Right lung (tissue), 10 donors: ENCODE data around the gene TSC22D2. TPM values are rescaled to one million over a fixed set of nuclear protein-coding genes. Genes with fewer than 3 reads are reported as not detected.

Experiments used
- DNase-seq, 2 donors: peaks; one replicate each; pipeline ENCODE4 v3.0.0-alpha.2; 2013
- long read RNA-seq, 8 donors: transcript quantifications; one replicate each; lab custom pipeline, GENCODE V29; 2026
- polyA plus RNA-seq, 5 donors: library from polyadenylated mRNA; unstranded; fragments of 120-200 nt; gene quantifications; one replicate each; pipeline versions ENCODE4 v1.2.1 to v1.2.3, GENCODE V29; 2013; ENCODE audit warnings: inconsistent platforms in 1 of 5, low replicate concordance in 1 of 5; ENCODE audit not compliant: insufficient read length in 5 of 5, insufficient read depth in 1 of 5

The TSC22D2 gene
- 10 to 100 TPM; 70.2 to 93.4 (median 75.4) TPM for polyA plus RNA-seq
- long read RNA-seq, donor 1, full-length matches to known transcripts, result 24 of 24 reads
- long read RNA-seq, donor 1, partial matches to known transcripts, result 0 of 24 reads
- long read RNA-seq, donor 1, other reads (novel, unspliced or antisense), result 0 of 24 reads
- long read RNA-seq, donor 2, transcript TSC22D2-202 (2 exons, 930 nt), result minor isoform, 6 of 61 reads
- long read RNA-seq, donor 2, transcript TSC22D2-203 (3 exons, 2,093 nt), result major isoform, 9 of 61 reads
- long read RNA-seq, donor 2, partial matches to known transcripts, result 46 of 61 reads
- long read RNA-seq, donor 2, other reads (novel, unspliced or antisense), result 0 of 61 reads
- long read RNA-seq, donor 3, full-length matches to known transcripts, result 14 of 14 reads
- long read RNA-seq, donor 3, partial matches to known transcripts, result 0 of 14 reads
- long read RNA-seq, donor 3, other reads (novel, unspliced or antisense), result 0 of 14 reads
- long read RNA-seq, donor 4, full-length matches to known transcripts, result 17 of 17 reads
- long read RNA-seq, donor 4, partial matches to known transcripts, result 0 of 17 reads
- long read RNA-seq, donor 4, other reads (novel, unspliced or antisense), result 0 of 17 reads
- long read RNA-seq, donor 5, transcript TSC22D2-203 (3 exons, 2,093 nt), result major isoform, 12 of 29 reads
- long read RNA-seq, donor 5, transcript TSC22D2-202 (2 exons, 930 nt), result minor isoform, 7 of 29 reads
- long read RNA-seq, donor 5, partial matches to known transcripts, result 10 of 29 reads
- long read RNA-seq, donor 5, other reads (novel, unspliced or antisense), result 0 of 29 reads
- long read RNA-seq, donor 6, full-length matches to known transcripts, result 12 of 12 reads
- long read RNA-seq, donor 6, partial matches to known transcripts, result 0 of 12 reads
- long read RNA-seq, donor 6, other reads (novel, unspliced or antisense), result 0 of 12 reads
- long read RNA-seq, donor 7, full-length matches to known transcripts, result 19 of 19 reads
- long read RNA-seq, donor 7, partial matches to known transcripts, result 0 of 19 reads
- long read RNA-seq, donor 7, other reads (novel, unspliced or antisense), result 0 of 19 reads
- long read RNA-seq, donor 8, partial matches to known transcripts, result 0 of 3 reads
- long read RNA-seq, donor 8, other reads (novel, unspliced or antisense), result 0 of 3 reads

- DNase-seq, result peak; percentile 97 to 98
These were observed at the start of gene TSC22D2 for GRCh38 chr3:150408221-150409124. TSC22D2 (plus strand) TSS chr3:150408298; CDS start chr3:150409351, 1,053 bp downstream.

DNA sequence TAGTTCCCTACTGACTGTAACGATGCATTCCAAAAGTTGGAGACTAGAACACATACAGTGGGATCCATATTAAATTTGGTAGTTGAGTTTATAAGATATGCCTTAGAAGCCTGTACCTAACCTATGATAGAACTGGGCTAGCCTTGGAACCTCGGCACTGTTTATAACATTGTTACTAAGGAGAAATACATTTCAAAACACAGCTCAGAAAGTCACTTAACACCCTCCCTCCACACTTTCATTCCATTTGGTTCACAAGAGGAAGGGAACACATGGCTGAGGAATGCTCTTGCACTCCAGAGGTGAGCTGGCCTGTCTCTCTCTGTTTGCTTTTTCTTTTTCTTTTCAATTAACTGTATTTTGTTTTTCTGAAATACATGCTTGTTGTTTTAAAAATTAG lies 48.7 kb upstream of the TSC22D2 start:
- no peak for DNase-seq

DNA sequence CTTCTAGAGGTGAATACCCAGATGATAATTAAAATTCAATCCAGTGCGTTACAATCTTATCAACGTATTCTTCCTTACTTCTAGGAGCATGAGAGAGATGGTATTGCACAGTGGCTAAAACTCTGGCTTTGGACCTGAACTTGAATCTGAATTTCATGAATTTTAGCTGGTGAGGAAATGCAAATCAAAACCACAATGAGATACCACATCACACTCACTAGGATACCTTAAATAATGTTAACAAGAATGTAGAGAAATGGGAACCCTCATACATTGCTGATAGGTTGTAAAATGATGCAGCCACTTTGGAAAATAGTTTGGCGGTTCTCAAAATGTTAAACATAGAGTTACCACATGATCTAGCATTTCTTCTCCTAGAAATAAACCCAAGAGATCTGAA lies 47.1 kb upstream of the TSC22D2 start:
- DNase-seq, result no peak

GRCh38 chr3:150362515-150363302 lies 45.4 kb upstream of the TSC22D2 start:
- no peak for DNase-seq

- DNase-seq, result no peak
These were observed 44.7 kb upstream of the TSC22D2 start for GRCh38 chr3:150363420-150363819.

GRCh38 chr3:150365132-150365604 lies 42.9 kb upstream of the TSC22D2 start:
- DNase-seq, result no peak

DNA sequence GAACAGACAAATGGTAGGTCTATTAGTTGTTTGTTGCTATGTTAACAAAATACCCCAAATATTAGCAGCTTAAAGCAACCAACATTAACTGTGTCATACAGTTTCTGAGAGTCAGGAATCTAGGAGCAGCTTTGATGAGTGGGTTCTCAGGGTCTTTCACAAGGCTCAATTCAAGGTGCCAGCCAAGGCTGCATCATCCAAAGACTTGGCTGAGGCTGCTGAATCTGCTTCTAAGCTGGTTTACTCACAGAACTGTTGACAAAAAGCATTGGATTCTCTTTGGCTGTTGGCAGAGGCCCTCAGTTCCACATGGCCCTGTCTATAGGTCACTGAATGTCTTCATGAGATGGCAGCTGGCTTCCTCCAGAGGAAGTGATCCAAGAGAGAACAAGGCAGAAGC lies 40.3 kb upstream of the TSC22D2 start:
- DNase-seq, result peak in 1 of 2 donors; percentile 40

DNA sequence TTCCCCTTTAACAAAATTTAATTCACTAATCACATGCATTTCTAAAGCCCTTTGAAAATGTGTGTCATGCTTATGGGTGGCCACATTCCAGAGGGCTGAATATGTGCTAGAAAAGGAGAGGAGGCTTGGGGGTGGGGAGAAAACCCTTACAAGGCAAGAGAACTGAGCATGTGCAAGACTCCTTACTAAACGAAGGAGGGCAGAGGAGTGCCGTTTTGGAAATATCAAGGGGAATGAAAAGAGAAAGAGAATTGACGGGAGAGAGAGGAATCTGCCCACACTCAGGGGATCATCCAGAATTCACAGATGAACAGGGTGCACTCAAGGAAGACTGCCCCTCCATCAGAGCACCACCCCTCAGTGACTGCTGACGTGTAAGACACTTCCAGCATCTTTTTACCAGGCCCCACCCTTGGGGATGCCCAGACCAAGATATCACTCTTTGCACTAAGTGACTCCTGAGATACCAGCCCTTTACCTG lies 37.9 kb upstream of the TSC22D2 start:
- peak; percentile 77 to 84 for DNase-seq

- no peak for DNase-seq
These were observed 37.1 kb upstream of the TSC22D2 start for GRCh38 chr3:150370999-150371398.

GRCh38 chr3:150371741-150372254 lies 36.3 kb upstream of the TSC22D2 start:
- peak; percentile 92 to 95 for DNase-seq

DNA sequence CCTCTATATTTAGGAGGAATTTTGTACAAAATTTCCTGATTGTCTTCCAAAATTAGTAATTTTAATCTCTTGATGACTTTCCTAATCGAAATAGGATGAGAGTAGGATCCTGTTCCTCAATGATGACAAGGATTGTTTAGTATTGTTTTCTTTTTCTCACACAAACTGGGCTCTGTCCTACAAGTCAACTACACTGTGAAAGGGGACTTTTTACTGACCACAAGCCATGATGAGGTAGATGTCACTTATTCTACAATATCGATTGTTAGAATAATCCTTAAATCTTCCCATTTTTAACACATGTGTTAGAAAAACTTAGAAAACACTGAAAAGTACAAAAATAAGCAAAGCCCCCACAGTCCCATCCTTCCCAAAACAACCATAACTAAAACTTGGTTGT lies 35.8 kb upstream of the TSC22D2 start:
- no peak for DNase-seq

- DNase-seq, result peak in 1 of 2 donors; percentile 31
These were observed 35.4 kb upstream of the TSC22D2 start for GRCh38 chr3:150372722-150373121.

DNA sequence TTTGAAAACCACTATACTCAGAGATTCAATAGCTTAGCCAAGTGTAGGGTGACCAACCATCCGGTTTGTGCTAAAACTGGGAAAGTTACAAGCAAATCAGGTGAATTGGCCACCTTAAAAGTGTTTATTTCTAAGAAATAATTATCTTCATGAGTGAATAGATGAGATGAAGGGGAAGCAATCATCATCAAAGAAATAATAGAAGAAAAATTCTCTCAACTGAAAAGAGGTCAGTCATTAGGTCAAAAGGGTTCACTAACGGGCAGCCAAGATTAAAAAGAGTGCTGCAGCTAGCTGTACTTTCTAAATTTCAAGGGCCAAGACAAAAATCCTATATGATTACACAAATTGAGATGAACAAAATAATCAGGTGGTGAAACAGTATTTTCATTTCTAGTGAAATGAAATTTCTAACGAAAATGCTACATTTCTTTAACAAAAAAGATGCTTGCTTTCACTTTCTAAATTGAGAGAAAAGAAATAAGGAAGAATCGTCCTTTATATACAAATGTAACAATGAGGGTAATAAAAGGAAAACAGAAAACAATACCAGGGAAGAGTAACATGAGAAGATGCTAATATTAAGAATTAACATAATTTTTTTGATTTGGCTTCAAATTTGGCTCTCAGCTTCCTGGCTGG lies 34.7 kb upstream of the TSC22D2 start:
- no peak for DNase-seq

DNA sequence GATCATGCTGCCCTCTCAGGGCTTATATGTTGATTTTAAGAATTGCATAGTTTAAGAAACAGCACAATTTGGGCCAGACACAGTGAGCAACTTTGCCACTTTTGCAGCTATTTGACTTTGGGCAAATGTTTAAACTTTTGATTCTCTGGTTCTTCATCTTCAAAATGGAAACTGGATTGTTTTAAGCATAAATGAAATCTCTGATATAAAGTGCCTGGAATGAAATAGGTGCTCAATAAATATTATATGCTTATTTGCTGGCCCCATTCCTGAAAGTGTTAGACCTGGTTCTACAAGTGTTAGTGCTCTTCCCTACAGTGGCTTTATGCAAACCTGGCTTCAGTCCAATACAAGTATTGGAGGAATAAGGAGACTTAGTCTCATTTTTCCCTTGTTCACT lies 33.1 kb upstream of the TSC22D2 start:
- DNase-seq, result no peak

DNA sequence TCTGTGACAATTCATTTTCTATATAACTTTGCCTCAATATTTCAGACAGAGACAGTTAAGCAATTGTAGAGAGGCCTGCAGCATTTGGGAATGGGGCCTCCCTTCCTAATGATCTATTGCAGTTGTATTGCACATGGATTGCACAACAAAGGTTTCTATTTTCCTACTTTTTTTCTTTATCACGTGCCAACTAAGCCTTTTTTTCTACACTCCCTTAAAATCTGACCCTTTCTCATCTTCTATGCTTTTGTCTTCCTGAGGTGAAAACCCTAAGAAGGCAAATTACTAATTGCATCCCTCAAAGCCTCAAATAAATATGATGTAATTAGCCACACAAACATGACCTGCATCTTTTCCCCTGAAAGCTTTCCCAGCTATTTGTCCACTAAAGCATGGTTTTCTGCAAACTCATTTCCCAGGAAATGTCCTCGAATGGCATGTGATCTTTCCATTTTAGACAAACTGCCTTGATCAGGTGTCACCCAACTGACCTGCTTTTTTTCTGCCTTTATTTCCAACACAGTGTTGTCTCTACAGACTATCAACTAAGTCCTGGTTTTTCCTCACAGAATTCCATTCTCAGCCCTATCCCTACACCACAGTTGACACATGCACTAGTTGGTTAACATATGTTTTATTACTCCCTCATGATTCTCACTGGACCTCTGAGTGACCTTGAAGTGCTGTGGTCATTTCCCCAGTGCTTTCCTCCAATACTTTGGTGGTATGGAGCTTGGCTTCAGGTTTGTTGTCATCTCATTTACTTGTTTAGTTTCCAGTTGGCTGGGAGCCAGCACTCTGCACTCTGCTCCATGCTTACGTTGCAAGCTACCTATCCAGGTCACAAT lies 31.9 kb upstream of the TSC22D2 start:
- DNase-seq, result peak; percentile 67 to 75

- DNase-seq, result no peak
These were observed 30.3 kb upstream of the TSC22D2 start for GRCh38 chr3:150377601-150378300.

DNA sequence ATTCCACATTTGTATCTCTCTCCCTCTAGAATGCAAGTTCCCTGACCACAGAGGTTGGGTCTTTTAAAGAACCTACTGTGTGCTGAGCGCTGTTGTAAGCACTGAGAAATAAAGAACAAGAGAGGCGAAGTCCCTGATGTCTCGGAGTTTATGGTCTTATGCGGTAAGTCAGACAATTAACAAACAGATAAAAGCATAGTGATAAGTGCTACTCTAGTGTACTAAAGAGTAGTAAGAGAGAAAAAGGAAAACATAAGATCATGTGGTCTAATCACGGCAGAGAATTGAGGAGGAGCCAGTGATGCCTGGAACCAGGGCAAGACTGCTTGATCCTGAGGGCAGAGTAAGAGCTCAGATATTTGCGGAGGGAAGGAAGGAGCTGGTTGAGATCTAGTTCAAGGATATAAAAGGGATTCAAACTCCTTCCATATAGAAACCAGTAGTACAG lies 29.8 kb upstream of the TSC22D2 start:
- no peak for DNase-seq
